ENCODE data around the gene APOBEC3H.

The APOBEC3H gene

GRCh38 chr22:39114112-39114511 is 17.1 kb downstream of the APOBEC3H start:
- no peak for DNase-seq

GRCh38 chr22:39115570-39115969 is 18.5 kb downstream of the APOBEC3H start:
- no peak for DNase-seq

- DNase-seq, result no peak
Measured at GRCh38 chr22:39115977-39116621, 19.1 kb downstream of the APOBEC3H start.

- DNase-seq, result peak; percentile 84
Measured at GRCh38 chr22:39117585-39118191, 20.6 kb downstream of the APOBEC3H start.

GRCh38 chr22:39120983-39121382 is 23.9 kb downstream of the APOBEC3H start:
- no peak for DNase-seq

- no peak for DNase-seq
Measured at GRCh38 chr22:39122772-39123470, 25.9 kb downstream of the APOBEC3H start.

- no peak for DNase-seq
Measured at GRCh38 chr22:39123751-39124581, 26.9 kb downstream of the APOBEC3H start.

GRCh38 chr22:39125622-39126021 is 28.6 kb downstream of the APOBEC3H start:
- no peak for DNase-seq

GRCh38 chr22:39128508-39128907 is 31.5 kb downstream of the APOBEC3H start:
- no peak for DNase-seq

GRCh38 chr22:39129081-39129480 is 32.0 kb downstream of the APOBEC3H start:
- DNase-seq, result no peak

GRCh38 chr22:39129746-39130145 is 32.7 kb downstream of the APOBEC3H start:
- no peak for DNase-seq

GRCh38 chr22:39130152-39130704 is 33.2 kb downstream of the APOBEC3H start:
- DNase-seq, result no peak

GRCh38 chr22:39130892-39131855 is 34.1 kb downstream of the APOBEC3H start:
- DNase-seq, result no peak

GRCh38 chr22:39132281-39132680 is 35.2 kb downstream of the APOBEC3H start:
- no peak for DNase-seq

GRCh38 chr22:39132871-39133524 is 36.0 kb downstream of the APOBEC3H start:
- no peak for DNase-seq

GRCh38 chr22:39133871-39134270 is 36.8 kb downstream of the APOBEC3H start:
- no peak for DNase-seq

GRCh38 chr22:39134366-39135091 is 37.5 kb downstream of the APOBEC3H start:
- DNase-seq, result no peak

- DNase-seq, result no peak
Measured at GRCh38 chr22:39135092-39135896, 38.2 kb downstream of the APOBEC3H start.

- no peak for DNase-seq
Measured at GRCh38 chr22:39136317-39136716, 39.3 kb downstream of the APOBEC3H start.
